ENCODE results near the gene AZIN2. TPM values are rescaled to one million over a fixed set of nuclear protein-coding genes. Genes with fewer than 3 reads are reported as not detected.

Gene AZIN2
- total RNA-seq, 1 experiment from 2014 or later, result 7.3 TPM

DNA sequence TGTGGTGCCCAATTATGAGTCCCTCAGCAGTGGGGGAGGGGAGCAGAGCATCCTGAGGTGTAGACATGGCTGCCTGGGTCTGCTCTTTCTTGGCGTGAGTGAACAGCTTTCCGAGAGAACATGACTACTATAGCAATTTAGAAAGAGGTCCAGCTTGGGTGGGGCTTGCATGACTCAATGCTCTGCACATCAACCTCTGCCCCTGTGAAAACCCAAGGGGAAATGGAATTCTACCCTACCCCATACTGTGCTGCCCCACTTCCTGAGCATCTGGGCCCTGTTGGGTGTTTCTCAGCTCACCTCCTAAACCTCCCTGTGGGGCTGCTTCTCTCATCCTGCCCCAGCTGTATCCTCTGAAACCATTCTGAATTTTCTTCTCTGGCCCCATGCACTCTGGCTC is 8.2 kb upstream of the AZIN2 start:
- Histone ChIP-seq H3K79me2 (ENCODE audit: low read depth) (no peaks in the 10 kb centered on the region), H3K4me3 (no peak overlapping the region), H3K36me3 (ENCODE audit: low read depth) (no peaks in the 10 kb centered on the region), H3K27ac (no peak overlapping the region), H3K9me2 (ENCODE audit: insufficient read depth) (no peaks in the 10 kb centered on the region), H3F3A (ENCODE audit: insufficient read depth, low read depth) (peaks cover 10% of the 10 kb centered on the region), H2AFZ (no peak overlapping the region), H4K20me1 (ENCODE audit: insufficient read depth) (no peaks in the 10 kb centered on the region), H3K4me2 (no peak overlapping the region), H3K4me1 (replicated peaks; ENCODE audit: insufficient read depth) (peaks cover 11% of the 10 kb centered on the region), H3K9me3 (ENCODE audit: insufficient read depth, low read depth) (no peaks in the 10 kb centered on the region), H3K27me3 (ENCODE audit: insufficient read depth, low read depth) (no peaks in the 10 kb centered on the region)
- intact Hi-C loops (cut with micrococcal nuclease; ENCODE audit: unreplicated experiment), result no loop called here
- BruUV-seq (replicated peaks), result no TSS peak
- TF ChIP-seq EZH2 (IDR thresholded peaks at IDR 0.05; ENCODE audit: low read depth), result no peak
- no peak for TF ChIP-seq CTCF (conservative IDR thresholded peaks at IDR 0.05)
- no peak for DNase-seq
- ChIA-PET POLR2A (ENCODE audit: unreplicated experiment) (no interaction called here), CTCF (no interaction called here)

- no peaks in the 10 kb centered on the region for H3K9me2 ChIP-seq (ENCODE audit: insufficient read depth)
- CTCF ChIA-PET, result interaction anchor here (0.7 kb wide), 1 partner anchor 21 kb away, joined by 10 read pairs; no protein-coding TSS in a partner anchor
- TF ChIP-seq EZH2 (IDR thresholded peaks at IDR 0.05; ENCODE audit: low read depth) (no peak), CTCF (conservative IDR thresholded peaks at IDR 0.05) (no peak)
- no peaks in the 10 kb centered on the region for H3K4me1 ChIP-seq (replicated peaks; ENCODE audit: insufficient read depth)
- no peak for DNase-seq
- H3K9me3 ChIP-seq (ENCODE audit: insufficient read depth, low read depth), result no peaks in the 10 kb centered on the region
- H2AFZ ChIP-seq, result no peak overlapping the region
- POLR2A ChIA-PET (ENCODE audit: unreplicated experiment), result interaction anchor here (0.6 to 0.7 kb wide), 3 partner anchors 19 to 144 kb away, joined by 5 to 10 read pairs (median 7); no protein-coding TSS in a partner anchor
- no TSS peak for BruUV-seq (replicated peaks)
- no peaks in the 10 kb centered on the region for H4K20me1 ChIP-seq (ENCODE audit: insufficient read depth)
- H3K27ac ChIP-seq, result no peak overlapping the region
- H3K27me3 ChIP-seq (ENCODE audit: insufficient read depth, low read depth), result no peaks in the 10 kb centered on the region
- no peaks in the 10 kb centered on the region for H3K79me2 ChIP-seq (ENCODE audit: low read depth)
- H3K4me3 ChIP-seq, result no peak overlapping the region
- intact Hi-C loops (cut with micrococcal nuclease; ENCODE audit: unreplicated experiment), result no loop called here
- no peaks in the 10 kb centered on the region; the same call in 1 of the 2 replicates for H3F3A ChIP-seq (ENCODE audit: insufficient read depth, low read depth)
- H3K4me2 ChIP-seq, result no peak overlapping the region
- no peaks in the 10 kb centered on the region for H3K36me3 ChIP-seq (ENCODE audit: low read depth)
These were observed 6.6 kb upstream of the AZIN2 start for GRCh38 chr1:33074193-33074945.

DNA sequence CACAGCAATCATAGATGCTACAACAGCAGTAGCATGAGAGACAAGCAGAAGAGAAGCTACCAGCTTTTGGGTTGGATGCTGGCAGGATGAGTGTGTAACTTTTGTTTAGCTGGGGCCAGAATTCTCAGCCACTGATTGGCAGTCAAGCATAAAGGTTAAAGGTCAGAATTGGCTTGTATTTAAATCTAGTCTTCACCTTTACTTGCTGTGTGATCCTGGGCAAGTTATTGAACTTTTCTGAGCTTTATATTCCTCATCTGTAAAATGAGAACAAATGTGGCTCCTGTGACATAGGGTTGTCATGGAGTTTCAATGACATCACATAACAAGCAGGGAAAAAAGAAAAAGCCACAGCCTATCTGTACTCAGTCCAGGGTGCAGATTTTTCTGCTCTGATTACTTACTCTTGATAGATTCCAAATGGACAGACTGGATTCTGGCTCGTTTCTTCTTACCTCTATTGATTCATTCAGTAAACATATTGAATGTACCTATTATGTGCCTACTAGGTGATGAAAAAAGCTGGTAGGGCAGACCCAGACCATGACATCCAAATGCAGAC is 2.8 kb upstream of the AZIN2 start:
- no peaks in the 10 kb centered on the region; the same call in 1 of the 2 replicates for H3F3A ChIP-seq (ENCODE audit: insufficient read depth, low read depth)
- TF ChIP-seq EZH2 (IDR thresholded peaks at IDR 0.05; ENCODE audit: low read depth), result no peak
- no peak for TF ChIP-seq CTCF (conservative IDR thresholded peaks at IDR 0.05)
- H3K9me2 ChIP-seq (ENCODE audit: insufficient read depth), result no peaks in the 10 kb centered on the region
- H3K4me2 ChIP-seq, result no peak overlapping the region
- peaks cover 9% of the 10 kb centered on the region for H3K4me1 ChIP-seq (replicated peaks; ENCODE audit: insufficient read depth)
- ChIA-PET CTCF (no interaction called here), POLR2A (ENCODE audit: unreplicated experiment) (interaction anchor here (0.7 kb wide), 1 partner anchor 140 kb away, joined by 5 read pairs; no protein-coding TSS in a partner anchor)
- no peaks in the 10 kb centered on the region for H3K79me2 ChIP-seq (ENCODE audit: low read depth)
- H2AFZ ChIP-seq, result no peak overlapping the region
- no peak for DNase-seq
- H3K4me3 ChIP-seq, result no peak overlapping the region
- H3K36me3 ChIP-seq (ENCODE audit: low read depth), result no peaks in the 10 kb centered on the region
- intact Hi-C loops (cut with micrococcal nuclease; ENCODE audit: unreplicated experiment), result no loop called here
- BruUV-seq (replicated peaks), result no TSS peak
- H3K9me3 ChIP-seq (ENCODE audit: insufficient read depth, low read depth), result no peaks in the 10 kb centered on the region
- H4K20me1 ChIP-seq (ENCODE audit: insufficient read depth), result no peaks in the 10 kb centered on the region
- H3K27ac ChIP-seq, result no peak overlapping the region
- H3K27me3 ChIP-seq (ENCODE audit: insufficient read depth, low read depth), result no peaks in the 10 kb centered on the region

All from PC-9 (cell line).